Measurements from ENCODE around the gene KTN1.

KTN1 gene

DNA sequence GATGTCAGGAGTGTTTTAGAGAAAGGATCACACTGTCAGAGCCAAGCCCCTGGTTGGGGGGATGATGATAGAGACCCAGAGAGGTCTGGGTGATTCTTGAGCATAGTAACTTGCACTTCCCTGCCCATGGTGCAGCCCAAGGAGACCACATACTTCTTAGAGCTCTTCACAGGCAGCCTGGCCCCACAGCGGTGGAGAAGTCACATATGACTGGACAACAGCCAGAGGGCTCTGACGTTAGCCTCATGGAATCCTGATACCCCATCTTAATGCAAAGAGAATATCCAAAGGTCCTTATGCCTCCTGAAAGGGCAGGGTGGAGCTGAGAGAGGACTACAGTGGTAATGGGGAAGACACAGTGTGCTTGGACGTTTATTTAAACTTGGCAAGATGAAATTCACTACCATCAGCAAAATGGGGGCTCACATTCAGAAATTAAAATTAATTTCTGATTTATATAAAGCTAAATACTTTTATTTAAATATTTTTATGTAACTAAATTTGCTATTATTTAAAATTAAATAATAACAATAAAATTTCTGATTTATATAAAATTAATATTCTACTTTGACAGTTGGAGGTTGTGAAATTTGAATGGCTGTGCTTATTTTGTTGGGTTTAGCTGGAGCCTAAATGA is 131.3 kb downstream of the KTN1 start:
- FAIRE-seq = peak; percentile 85
- DNase-seq (ENCODE audit: low spot score) = peak; percentile 52

DNA sequence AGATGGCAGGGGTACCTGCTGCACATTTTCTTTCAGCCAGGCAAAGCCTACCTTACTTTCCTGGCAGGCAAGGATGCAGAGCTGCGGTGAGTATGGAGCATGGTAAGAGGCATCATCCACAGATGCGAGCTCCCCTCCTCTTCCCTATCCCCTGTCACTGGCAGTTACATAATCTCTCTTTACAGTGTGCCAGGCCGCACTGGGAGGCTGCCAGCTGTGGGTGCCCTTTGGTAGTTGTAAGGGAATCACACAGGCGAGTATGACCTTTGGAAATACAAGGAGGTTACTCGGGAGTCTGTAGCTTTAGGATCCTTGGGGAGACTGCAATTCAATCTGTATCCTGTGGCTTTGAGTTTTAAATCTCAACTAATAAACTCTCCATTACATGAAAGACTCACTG is 132.5 kb downstream of the KTN1 start:
- no peak for DNase-seq (ENCODE audit: low spot score)
- FAIRE-seq = peak; percentile 79

GRCh38 chr14:55713486-55713885 is 133.5 kb downstream of the KTN1 start:
- DNase-seq (ENCODE audit: low spot score) (no peak), FAIRE-seq (no peak)

DNA sequence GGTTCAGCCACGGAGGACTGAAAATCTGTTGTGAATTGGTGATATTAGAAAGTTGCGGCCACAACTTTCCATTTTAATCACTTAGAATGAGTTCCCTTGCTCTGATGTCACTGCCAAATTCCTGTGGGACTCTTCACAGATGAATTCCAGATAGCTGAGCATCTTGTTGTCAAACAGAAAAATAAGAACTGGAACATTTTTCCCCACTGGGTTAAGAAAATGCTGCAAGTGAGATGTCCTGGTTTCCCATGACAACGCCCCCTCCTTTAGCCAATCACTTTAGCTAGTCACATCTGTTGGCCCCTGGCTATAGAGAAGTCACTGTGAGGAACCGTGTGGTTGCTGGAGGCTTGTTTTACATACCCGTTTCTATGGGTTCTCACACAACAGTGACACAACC is 135.9 kb downstream of the KTN1 start:
- DNase-seq (ENCODE audit: low spot score) = peak; percentile 66
- FAIRE-seq = peak; percentile 78

DNA sequence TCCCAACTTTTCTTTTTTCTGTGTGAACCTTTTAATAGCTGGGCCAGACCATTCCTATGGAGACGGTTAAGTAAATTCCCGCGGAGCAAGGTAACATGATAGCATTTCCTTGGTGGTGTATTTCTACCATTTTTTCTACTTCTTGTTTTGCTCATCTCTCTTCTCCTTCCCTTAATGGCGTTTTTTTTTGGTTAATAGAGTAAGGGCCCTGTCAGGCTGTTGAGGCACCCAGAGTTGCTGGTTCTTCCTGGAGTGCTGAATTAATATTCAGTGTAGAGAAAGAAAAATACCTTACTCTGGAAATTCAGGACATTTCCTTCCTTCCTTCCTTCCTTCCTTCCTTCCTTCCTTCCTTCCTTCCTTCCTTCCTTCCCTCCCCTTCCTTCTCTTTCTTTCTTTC is 137.6 kb downstream of the KTN1 start:
- FAIRE-seq (no peak), DNase-seq (ENCODE audit: low spot score) (no peak)

- DNase-seq (ENCODE audit: low spot score) = no peak
- no peak for FAIRE-seq
Measured at GRCh38 chr14:55718551-55718950, 138.5 kb downstream of the KTN1 start.

- FAIRE-seq (no peak), DNase-seq (ENCODE audit: low spot score) (no peak)
Measured at GRCh38 chr14:55720796-55721195, 140.8 kb downstream of the KTN1 start.

DNA sequence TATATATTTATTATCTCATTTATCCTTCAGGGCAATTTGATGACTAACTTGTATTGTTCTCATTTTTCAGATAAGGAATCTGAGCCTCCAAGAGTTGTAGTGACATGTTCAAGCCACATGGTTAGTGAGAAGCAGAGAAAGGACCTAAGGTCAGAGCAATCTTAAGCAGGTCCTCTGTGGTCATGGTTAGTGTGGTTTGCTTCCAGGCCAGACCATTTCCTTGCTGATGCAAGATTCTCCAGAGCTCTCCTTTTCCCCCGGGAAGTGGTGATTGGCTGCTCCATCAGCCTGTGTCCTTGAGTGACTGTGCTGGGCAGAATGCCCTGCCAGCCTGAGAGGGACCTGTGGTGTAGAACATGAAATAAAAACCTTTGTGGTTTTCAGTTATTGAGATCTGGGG is 141.3 kb downstream of the KTN1 start:
- FAIRE-seq (peak; percentile 93), DNase-seq (ENCODE audit: low spot score) (peak; percentile 81)

DNA sequence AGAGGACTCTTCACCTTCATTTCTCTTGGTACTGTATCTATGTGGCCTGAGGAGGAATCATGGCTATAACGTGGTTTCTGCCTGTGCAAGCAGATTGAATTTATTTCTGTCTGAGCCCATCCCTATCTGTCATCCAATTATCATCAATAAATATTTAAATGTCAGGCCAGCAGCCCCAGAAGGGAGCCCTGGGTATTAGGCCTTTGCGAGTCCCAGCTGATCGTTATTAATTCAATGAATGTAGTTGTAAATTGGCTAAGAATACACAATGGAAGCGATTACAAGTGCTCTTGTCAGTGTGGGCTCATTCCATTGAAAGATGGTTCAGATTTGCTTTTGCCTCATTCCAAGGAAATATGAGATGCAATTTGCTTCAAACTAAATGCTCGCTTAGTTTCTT is 142.0 kb downstream of the KTN1 start:
- no peak for FAIRE-seq
- no peak for DNase-seq (ENCODE audit: low spot score)

- FAIRE-seq (no peak), DNase-seq (ENCODE audit: low spot score) (no peak)
Measured at GRCh38 chr14:55724736-55725135, 144.7 kb downstream of the KTN1 start.

- FAIRE-seq = no peak
- DNase-seq (ENCODE audit: low spot score) = no peak
Measured at GRCh38 chr14:55730592-55731310, 150.7 kb downstream of the KTN1 start.

- DNase-seq (ENCODE audit: low spot score) (no peak), FAIRE-seq (no peak)
Measured at GRCh38 chr14:55731311-55731872, 151.4 kb downstream of the KTN1 start.

- FAIRE-seq (peak; percentile 35), DNase-seq (ENCODE audit: low spot score) (no peak)
Measured at GRCh38 chr14:55731881-55732498, 152.0 kb downstream of the KTN1 start.

DNA sequence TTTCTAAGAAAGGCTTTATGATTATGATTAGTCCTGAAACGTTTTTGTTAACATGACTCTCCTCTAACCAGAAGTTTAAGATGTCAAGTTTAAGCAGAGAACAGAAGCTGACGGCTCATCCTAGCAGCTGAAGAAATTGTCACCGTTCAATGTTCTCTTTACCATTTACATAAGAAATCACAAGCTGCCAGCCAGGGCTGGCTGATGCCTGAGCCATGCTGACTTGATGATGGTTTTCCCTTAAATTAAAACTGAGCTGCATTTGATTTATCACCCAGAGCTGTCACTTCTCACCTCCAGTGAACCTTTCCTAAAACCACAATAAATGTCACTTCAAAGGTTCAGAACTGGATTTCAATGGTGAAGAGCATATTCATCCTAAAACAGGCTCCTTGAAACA is 153.6 kb downstream of the KTN1 start:
- FAIRE-seq (no peak), DNase-seq (ENCODE audit: low spot score) (no peak)
